NOMO-1 treated with dmso at 0.1 percent for 144 hours (cell line): Measurements from ENCODE around the gene TFRC.
"Not testable (repeated sequence)": the region's sequence is repeated elsewhere in the genome, so short reads cannot be mapped to it uniquely, and the experiment has no call there.

Experiments used
- DNase-seq: peaks from one replicate; lab custom pipeline; 2025; ENCODE audit not compliant: unreplicated experiment; lab: John Stamatoyannopoulos, UW

TFRC gene

DNA sequence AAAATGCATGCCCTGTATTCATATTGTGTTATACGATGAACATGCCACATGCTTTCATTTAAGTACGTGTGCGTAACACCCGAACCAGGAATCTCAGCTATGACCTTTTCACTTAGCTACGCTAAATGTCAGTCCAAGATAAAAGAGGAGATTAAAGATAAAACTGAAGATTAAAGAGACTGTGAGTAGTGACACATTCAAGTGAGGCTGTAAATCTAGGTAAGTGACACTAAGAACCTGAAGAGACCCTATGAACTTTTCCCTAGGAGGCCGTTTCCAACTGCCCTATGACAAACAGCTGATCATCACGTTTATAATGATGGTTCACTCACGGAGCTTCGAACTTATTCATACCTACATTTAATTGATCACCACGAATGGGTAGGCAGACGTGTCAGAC, 32.2 kb downstream of the TFRC start:
- DNase-seq, result no peak

DNA sequence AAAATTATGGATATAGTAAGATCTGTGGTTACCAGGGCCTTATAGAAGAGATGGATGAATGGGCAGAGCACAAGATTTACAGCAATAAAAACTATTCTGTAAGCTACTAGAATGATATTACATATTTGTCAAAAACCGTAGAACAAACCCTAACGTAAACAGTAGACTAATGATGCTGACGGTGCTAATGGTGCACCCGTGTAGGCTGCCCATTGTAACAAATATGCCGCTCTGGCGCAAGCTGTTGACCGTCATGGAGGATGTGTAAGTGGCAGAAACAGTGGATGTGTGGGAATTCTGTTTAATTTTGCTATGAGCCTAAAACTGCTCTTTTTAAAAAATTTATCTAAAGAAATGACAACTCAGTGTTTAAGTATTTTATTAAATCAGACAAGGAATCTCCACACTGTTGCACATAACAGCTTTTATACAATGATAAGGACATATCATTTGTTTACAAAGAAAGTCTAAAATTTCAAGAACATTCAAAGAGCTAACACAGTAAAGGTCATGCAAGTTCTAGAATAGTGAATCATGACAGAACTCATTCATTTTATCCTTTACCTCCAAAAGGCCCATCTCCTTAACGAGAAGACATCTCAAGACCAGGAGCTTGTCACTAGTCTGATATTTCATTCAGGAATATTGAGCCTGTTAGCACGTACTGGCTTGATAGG, 32.8 kb downstream of the TFRC start:
- no peak for DNase-seq

DNA sequence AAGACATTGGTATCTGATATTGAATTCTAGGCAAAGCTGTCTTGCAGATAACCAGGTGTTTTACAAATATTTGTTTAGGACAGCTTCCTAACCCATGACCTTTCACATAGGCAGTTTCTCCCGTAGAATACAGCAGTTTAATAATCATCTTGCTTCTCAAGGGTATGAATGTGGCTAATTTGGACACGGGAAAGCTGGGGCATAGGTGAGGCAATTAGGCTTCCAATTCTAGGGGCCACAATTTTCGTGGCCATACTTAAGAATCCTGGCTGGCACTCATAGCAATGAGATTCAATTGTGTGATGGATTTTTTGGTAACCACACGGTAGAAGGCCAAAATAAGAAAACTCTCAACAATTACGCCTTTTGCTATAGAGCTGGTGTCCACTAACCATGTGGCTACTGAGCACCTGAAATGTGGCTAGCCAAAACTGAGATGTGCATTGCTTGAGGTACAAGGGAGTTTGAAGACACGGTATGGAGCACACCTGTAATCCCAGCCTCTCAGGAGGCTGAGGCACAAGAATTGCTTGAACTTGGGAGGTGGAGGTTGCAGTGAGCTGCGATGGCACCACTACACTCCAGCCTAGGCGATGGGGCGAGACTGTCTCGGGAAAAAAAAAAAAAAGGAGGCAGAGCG, 34.4 kb downstream of the TFRC start:
- DNase-seq, result no peak

DNA sequence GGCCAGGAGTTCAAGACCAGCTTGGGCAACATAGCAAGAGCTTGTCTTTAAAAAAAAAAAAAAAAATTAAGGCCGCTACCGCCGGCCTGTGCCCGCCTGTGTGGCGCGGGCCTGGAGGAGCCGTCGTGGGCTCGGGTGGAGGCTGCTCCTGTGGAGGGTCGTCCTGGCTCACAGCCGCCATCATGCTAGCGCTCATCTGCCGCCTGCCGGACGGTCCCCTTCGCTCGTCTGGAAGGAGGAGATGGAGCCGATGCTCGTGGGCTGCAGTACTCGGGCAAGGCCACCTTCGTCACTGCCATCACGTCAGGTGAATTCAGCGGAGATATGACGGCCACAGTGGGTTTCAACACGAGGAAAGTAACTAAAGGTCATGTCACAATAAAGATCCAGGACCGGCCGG, 37.4 kb downstream of the TFRC start:
- no peak for DNase-seq

DNA sequence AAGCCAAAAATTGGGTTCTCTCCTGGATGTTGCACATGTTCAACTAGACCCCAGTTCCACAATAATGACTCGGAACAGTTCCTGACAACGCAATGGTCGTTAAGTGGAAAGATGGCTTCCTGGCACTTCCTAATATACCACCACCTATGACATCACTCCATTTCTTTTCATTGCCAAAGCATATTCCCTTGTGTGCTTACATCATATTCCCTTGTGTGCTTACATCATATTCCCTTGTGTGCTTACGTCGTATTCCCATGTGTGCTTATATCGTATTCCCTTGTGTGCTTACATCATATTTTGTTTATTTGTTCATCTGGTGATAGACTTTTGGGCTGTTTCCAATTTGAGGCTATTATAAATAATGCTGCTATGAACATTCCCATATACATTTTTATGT, 39.2 kb downstream of the TFRC start:
- DNase-seq, result no peak

DNA sequence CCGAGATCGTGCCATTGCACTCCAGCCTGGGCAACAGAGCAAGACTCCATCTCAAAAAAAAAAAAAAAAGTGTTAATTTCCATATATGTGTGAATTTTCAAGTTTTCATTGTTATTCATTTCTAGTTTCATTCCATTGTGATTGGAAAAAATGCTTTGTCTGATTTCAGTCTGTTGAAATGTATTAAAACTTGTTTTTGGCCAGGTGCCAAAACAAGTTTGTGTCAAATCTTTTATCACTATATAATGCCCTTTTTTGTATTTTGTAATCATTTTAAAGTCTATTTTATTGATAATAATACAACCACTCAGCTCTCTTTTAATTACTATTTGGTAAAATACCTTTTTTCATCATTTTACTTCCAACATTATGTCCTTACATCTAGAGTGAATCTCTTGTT, 42.5 kb downstream of the TFRC start:
- DNase-seq, result no peak

DNA sequence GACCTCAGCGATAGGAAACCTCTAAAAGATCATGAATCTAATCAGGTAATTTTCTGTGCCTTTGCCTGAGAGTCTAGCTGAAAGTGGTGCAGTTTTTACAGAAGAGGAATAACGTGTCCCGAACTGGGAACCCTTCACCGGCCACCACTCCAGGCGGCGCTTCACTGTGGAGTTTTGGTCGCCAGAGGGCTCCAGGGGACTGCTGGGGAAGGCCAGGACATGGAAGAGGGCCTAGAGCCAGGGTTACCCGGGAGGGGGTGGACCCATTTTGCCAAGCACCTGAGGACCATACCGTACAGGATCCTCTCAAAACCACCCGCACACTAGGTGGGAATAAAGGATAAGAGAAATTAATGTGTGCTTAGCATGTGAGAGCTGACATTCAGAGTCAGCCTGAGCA, 55.8 kb downstream of the TFRC start:
- DNase-seq, result not testable (repeated sequence)

DNA sequence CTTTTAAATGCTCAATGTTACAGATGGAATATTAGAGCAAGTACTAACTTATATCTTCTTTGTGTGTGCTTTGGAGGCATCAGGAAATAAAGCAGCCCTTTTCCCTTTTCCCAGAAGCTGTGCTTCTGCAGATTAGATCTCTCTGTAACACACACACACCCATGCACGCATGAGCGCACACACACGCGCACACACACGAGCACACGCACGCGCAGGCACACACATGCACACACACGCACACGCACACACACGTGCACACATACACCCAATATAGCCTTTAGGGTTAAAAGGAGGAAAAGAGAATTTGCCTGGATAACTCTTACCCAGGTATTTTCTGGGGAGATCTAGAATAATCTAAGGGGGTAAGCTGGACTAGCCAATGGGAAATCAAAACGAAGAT, 56.9 kb downstream of the TFRC start:
- no peak for DNase-seq

DNA sequence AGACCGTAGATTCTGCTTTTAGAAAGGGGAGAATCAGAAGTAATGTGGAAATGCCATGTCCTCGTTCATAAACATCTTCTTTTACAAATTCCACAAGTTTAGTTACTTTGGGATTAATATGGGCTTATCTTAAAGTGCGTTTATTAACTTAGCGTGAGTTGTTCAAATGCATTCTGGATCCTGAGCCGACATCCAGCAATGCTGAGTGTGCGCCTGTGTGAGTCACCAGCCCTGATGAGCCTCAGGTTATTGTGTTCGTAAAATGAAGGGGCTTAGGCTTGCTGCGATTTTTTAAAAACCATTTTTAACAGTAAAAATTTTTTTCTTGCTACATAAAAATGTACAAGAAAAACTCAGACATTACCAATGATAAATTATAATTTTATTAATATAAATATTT, 57.9 kb downstream of the TFRC start:
- no peak for DNase-seq

DNA sequence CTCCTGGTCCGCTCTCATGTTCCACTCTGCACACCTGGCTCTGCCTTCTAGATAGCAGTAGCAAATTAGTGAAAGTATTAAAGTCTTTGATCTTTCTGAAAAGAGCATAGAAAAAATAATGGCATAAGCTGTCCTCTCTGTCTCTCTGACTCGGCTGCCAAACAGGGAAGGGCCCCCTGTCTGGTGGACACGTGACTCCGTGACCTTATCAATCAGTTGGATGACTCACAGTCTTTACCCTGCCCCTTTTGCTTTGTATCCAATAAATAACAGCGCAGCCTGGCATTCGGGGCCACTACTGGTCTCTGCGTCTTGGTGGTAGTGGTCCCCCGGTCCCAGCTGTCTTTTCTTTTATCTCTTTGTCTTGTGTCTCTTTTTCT, 59.4 kb downstream of the TFRC start:
- DNase-seq, result not testable (repeated sequence)

DNA sequence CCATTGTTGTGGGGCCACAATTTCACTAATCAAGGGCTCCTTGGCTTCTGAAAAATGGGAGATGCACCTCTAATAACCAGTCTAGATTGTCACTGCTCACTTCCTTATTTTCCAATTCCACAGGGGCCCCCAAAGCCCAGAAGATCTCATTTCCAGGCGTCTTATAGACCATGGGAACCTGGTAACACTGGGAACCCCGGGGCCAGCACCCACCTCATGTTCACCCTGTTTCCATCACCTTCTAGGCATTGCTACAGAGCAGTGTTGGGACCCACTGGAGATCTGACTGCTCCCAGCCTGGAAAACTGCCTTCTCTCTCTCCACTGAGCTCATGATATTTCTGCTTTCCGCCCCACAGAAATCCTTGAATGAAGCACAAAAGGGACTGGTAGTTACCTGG, 61.5 kb downstream of the TFRC start:
- DNase-seq, result no peak

DNA sequence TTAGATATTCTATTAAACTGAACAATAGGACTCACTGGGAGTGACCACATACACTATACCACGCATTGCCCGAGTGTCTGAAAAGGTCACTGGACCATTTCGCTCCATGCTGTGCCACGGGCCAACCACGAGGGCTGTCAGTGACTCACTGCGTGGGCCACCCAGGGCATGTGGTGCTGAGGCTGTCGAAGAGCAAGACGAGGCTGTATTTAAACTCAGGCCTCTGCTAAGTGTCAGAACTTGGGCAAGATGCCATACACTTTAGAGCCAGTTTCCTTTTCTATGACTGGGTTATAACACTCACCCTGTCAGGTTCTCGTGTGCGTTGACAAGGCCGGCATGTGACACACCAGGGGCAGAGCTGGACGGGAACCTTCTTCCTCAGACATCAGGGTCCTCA, 62.3 kb downstream of the TFRC start:
- not testable (repeated sequence) for DNase-seq

DNA sequence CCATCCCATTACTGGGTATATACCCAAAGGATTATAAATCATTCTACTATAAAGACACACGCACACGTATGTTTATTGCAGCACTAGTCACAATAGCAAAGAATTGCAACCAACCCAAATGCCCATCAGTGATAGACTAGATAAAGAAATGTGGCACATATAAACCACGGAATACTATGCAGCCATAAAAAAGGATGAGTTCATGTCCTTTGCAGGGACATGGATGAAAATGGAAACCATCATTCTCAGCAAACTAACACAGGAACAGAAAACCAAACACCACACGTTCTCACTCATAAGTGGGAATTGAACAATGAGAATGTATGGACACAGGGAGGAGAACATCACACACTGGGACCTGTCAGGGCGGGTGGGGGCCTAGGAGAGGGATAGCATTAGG, 63.7 kb downstream of the TFRC start:
- not testable (repeated sequence) for DNase-seq

DNA sequence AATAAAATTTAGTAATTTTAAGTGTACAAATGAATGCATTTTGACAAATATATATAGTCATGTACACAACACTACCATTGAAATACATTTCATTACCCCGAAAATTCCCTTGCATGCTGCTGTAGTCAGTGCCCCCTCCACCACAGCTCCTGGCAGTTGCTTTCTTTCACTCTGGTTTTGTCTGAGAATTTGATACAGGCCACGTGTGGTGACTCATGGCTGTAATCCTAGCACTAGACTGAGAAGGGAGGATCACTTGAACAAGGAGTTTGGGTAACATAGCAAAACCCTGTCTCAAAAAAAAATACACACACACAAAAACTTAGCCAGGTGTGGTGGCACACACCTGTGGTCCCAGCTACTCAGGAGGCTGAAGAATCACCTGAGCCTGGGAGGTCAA, 65.4 kb downstream of the TFRC start:
- DNase-seq, result no peak

DNA sequence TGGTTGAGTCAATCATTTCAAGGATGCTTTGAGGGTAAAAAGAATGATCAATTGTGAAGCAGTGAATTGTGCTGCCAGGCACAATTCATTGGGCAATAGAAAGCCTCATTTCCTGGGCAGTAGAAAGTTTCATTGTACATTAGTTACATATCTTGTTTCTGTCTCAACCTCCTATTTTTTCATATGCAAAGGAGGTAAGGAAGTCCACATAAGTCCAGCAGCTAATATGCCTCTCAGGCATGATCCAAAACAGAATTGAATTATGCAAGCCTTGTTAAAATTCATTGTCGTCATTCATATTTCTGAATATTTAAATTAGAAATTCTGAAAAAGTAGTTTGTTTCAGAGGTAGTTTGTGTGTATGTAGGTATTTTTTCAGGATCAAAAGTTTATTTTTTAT, 65.8 kb downstream of the TFRC start:
- DNase-seq, result no peak

DNA sequence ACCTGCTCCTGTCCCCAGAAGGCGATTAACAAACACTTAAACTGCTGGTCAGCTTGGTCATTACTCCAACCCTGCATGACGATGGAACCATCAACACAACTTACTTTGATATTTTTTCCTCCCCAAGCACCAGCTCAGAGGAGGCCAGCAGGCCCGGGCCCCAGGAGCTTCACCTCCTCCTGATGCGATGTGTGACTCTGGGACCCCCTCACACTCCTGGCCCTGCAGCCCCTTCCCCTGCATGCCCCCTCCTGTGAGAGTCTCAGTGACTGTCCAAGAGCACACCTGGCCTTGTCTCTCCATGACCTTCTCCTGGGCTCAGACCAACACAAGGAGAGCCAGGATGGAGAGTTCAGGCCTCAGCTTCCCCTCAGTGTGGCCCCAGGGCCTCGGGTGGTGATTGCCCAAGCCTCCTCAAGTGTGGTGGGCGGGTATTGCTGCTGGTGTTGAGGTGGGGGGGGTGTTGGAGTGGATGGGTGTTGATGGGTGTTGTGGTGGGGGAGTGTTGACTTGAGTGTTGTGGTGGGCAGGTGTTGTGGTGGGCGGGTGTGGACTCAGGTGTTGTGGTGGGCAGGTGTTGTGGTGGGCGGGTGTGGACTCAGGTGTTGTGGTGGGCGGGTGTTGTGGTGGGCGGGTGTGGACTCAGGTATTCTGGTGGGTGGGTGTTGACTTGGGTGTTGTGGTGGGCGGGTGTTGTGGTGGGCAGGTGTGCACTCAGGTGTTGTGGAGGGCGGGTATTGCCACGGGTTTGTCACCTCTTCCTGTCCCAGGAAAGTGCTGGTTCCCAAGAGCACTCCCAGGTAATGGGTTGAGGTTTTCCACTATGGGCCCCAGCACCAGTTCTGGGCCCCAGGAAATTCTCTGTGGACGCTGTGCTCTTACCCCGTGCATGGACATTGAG, 68.1 kb downstream of the TFRC start:
- no peak for DNase-seq

DNA sequence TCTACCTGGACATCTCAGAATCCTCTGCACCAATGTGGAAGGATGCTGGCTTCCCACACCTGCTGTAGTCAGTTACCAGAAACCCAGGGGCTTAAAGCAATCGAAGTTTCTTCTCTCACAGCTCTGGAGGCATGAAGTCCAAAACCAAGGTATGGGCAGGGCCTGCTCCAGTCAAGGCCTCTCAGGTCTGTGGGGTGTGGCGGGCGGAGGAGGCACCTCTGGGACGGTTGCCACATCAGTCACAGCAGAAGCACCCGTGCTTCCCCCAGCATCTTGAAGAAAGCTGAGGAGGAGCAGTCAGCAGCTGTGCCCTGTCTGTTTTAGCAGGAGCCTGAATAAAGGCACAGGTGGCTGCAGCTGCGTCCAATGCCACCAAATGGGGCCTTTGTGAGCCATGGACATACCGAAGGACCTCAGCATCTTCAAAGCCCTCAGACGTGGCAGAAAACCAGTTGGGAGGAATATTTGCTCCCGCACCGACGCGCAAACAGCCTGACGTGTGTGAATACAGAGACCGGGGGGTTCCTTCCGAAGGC, 68.9 kb downstream of the TFRC start:
- no peak for DNase-seq

DNA sequence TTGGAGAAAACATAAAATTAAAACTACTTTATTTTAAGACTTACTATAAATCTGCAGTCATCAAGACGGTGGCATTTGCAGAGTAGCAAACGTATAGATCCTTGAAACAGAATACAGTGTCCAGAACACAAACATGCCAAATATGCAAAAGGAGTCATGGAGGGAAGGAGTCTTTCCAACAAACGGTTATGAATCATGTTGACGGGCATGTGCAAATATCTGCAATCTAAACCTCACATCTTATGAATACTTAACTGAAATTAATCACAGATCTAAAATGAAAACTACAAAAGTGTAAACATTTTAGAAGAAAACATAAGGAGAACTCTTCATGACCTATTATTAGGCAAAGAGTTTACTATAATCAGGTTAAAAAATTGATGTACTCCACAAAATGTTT, 69.4 kb downstream of the TFRC start:
- no peak for DNase-seq

DNA sequence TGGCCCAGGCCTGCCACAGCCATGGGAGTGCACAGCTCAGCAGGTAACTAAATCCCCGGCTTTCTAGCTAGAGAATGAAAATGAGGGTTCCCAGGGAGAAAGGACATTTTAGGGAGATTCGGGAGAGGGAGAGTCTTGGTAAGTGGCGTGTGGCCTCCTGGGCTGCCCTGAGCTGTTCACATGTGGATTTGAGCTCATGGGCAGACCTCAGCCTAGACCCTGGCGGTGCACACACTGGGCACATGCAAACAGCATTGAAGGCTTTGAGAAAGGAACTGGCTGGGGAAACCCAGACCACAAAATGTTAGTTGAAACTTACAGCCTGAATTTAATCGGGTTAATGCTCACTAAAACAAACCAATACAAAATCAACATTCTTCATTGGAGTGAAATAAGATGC, 72.4 kb downstream of the TFRC start:
- DNase-seq, result no peak

DNA sequence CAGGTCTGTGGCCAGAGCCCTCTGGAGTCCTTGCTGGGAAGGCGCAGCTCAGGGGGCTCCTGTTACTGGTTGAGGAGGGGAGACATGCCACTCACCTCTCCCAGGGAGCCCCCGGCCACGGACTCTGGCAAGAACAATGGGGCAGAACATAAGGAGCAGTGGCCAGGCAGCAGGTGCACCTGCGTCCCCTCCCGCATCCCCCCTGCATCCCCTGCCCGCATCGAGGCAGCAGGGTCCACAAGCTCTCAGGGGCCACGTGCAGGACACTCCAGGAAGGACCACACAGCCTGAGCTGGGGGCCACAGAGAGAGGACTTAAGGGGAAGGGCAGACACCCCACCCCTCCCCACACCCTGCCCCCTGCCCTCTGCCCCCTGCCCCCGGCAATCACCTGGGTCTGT, 73.0 kb downstream of the TFRC start:
- DNase-seq, result no peak

DNA sequence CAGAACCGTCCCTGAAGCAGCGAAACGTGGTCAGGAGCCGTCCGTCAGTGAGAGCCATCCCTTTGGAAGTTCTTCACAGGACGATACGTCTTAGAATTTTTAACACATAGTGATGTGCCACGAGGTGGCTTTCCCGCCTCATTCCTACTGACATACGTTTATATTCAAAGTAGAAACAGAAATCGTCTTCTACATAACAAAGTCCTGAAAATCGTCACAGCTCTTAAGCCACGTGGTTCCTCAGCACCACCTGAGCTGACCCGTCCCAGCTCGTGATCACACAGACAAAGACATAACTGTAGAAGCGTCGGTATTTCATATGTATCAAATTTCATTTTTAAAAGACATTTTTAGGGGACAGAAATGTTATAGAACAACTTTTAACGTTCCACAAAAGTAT, 73.5 kb downstream of the TFRC start:
- no peak for DNase-seq
